HUES6 (cell line): ENCODE results near the gene UTP4.
"Not testable (repeated sequence)": the region's sequence is repeated elsewhere in the genome, so short reads cannot be mapped to it uniquely, and the experiment has no call there.

Source experiments
- H3K27ac ChIP-seq: 2 replicates; pipeline ENCODE4 v1.7.0; 2013; ENCODE audit warnings: low read depth, mild to moderate bottlenecking, low read length, inconsistent platforms
- H3K27me3 ChIP-seq: 2 replicates; pipeline ENCODE4 v1.6.1; 2013; ENCODE audit warnings: low read length; ENCODE audit not compliant: control insufficient read depth, insufficient read depth
- H3K36me3 ChIP-seq: 2 replicates; pipeline ENCODE4 v1.6.1; 2013; ENCODE audit warnings: low read length; ENCODE audit not compliant: control insufficient read depth, insufficient read depth
- H3K4me1 ChIP-seq: 2 replicates; pipeline ENCODE4 v1.6.1; 2013; ENCODE audit warnings: low read length; ENCODE audit not compliant: control insufficient read depth, insufficient read depth
- H3K4me3 ChIP-seq: 2 replicates; pipeline ENCODE4 v1.5.1; 2013; ENCODE audit warnings: low read depth, low read length
- H3K9ac ChIP-seq: one replicate; pipeline ENCODE4 v1.6.1; 2013; ENCODE audit warnings: mild to moderate bottlenecking, low read length
- H3K9me3 ChIP-seq: 2 replicates; pipeline ENCODE4 v1.6.1; 2013; ENCODE audit warnings: low read depth, low read length; ENCODE audit not compliant: control insufficient read depth, insufficient read depth

Gene UTP4

DNA sequence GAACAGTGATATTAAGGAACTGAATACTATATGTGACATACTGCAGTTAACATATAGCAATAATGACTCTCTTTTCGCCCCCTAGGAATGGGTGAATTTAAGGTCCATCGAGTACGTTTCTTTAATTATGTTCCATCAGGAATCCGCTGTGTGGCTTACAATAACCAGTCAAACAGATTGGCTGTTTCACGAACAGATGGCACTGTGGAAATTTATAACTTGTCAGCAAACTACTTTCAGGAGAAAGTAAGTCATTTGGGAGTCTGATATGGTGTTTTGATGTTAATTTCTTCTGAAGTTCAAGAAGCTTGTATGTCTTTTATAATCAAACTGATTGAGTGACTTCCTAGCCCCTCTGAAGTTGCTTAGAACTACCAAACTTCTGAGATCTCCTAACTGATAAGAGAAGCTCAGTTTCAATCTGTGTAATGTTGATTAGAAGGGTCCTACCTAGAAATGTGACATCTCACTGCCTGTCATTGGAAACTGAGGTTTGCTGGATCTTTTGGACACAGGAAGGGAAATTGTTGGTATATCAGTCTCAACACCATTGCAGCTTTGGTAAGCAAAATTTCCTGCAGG, 1.0 kb downstream of the UTP4 start:
- no peak overlapping the region for H3K27ac ChIP-seq
- peak overlapping the region; percentile 89 for H3K9ac ChIP-seq
- H3K9me3 ChIP-seq, result no peaks in the 10 kb centered on the region
- H3K4me1 ChIP-seq, result peaks cover 14% of the 10 kb centered on the region
- no peaks in the 10 kb centered on the region for H3K27me3 ChIP-seq
- peak overlapping the region; percentile 91 for H3K4me3 ChIP-seq
- peaks cover 45% of the 10 kb centered on the region for H3K36me3 ChIP-seq

DNA sequence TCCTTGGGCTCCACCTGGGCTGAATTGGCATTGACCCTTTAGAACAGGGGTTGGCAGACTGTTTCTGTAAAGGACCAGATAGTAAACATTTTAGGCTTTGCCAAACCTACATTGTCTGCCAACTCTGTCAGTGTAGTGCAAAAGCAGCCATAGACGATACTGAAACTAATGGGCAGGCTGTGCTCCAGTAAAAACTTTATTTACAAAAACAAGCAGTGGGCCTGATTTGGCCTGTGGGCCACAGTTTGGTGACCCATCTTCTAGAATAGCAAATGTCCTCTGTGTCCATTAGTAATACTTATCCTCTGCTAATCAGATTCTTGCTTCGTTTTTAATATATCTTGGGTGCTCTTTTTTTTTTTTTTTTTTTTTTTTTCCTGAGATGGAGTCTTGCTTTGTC, 6.2 kb downstream of the UTP4 start:
- Histone ChIP-seq H3K27ac (no peak overlapping the region), H3K4me3 (no peak overlapping the region), H3K9me3 (no peaks in the 10 kb centered on the region), H3K36me3 (peaks cover 88% of the 10 kb centered on the region), H3K9ac (no peak overlapping the region), H3K4me1 (peaks cover 1% of the 10 kb centered on the region), H3K27me3 (no peaks in the 10 kb centered on the region)

- not testable (repeated sequence) for H3K9me3 ChIP-seq, H3K27ac ChIP-seq, H3K4me3 ChIP-seq, H3K9ac ChIP-seq, H3K27me3 ChIP-seq, H3K4me1 ChIP-seq
- peaks cover 86% of the 10 kb centered on the region for H3K36me3 ChIP-seq
Measured at GRCh38 chr16:69139464-69139863, 7.0 kb downstream of the UTP4 start.

GRCh38 chr16:69141014-69141413, 8.6 kb downstream of the UTP4 start:
- no peaks in the 10 kb centered on the region for H3K27me3 ChIP-seq
- no peak overlapping the region for H3K9ac ChIP-seq
- peaks cover 91% of the 10 kb centered on the region for H3K36me3 ChIP-seq
- no peak overlapping the region for H3K27ac ChIP-seq
- H3K9me3 ChIP-seq, result no peaks in the 10 kb centered on the region
- H3K4me1 ChIP-seq, result no peaks in the 10 kb centered on the region
- H3K4me3 ChIP-seq, result no peak overlapping the region

GRCh38 chr16:69141936-69142335, 9.5 kb downstream of the UTP4 start:
- no peak overlapping the region for H3K4me3 ChIP-seq
- H3K27ac ChIP-seq, result no peak overlapping the region
- no peaks in the 10 kb centered on the region for H3K9me3 ChIP-seq
- no peaks in the 10 kb centered on the region for H3K27me3 ChIP-seq
- no peaks in the 10 kb centered on the region for H3K4me1 ChIP-seq
- H3K9ac ChIP-seq, result no peak overlapping the region
- H3K36me3 ChIP-seq, result peaks cover 86% of the 10 kb centered on the region

DNA sequence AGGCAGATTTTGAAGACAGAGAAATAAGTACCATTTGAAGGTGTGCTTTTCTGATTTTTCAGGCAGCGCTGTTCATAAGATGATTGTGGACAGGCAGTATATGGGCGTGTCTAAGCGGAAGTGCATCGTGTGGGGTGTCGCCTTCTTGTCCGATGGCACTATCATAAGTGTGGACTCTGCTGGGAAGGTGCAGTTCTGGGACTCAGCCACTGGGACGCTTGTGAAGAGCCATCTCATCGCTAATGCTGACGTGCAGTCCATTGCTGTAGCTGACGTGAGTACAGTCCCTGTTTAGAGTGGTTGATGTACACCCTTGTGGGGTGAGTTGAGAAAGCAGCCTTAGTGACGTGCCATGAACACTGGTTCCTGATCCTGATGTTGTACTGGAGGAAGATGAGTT, 10.7 kb downstream of the UTP4 start:
- Histone ChIP-seq H3K9ac (no peak overlapping the region), H3K36me3 (peaks cover 80% of the 10 kb centered on the region), H3K4me1 (no peaks in the 10 kb centered on the region), H3K27me3 (no peaks in the 10 kb centered on the region), H3K9me3 (no peaks in the 10 kb centered on the region), H3K4me3 (no peak overlapping the region), H3K27ac (no peak overlapping the region)

DNA sequence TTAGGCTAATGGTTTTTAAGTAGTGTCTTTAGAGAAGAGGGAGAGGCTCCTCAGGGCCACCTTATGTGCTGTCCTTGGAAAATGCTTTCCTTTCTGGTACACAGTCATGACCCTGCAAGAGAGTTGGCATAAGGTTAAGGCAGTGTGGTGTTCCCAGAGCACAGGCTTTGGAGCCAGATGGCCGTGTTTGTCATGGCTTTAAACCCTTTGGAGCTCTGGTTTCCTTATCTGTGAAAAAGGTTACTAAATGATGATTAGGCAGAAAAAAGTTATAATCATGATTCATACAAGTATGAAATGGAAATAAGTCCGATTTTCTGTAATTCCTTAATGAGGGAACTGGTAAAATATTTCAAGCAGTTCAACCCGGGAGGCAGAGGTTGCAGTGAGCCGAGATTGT, 13.2 kb downstream of the UTP4 start:
- peaks cover 74% of the 10 kb centered on the region for H3K36me3 ChIP-seq
- H3K9me3 ChIP-seq, result no peaks in the 10 kb centered on the region
- no peaks in the 10 kb centered on the region for H3K4me1 ChIP-seq
- no peak overlapping the region for H3K9ac ChIP-seq
- H3K27me3 ChIP-seq, result no peaks in the 10 kb centered on the region
- H3K4me3 ChIP-seq, result no peak overlapping the region
- H3K27ac ChIP-seq, result no peak overlapping the region

- H3K36me3 ChIP-seq, result peaks cover 77% of the 10 kb centered on the region
- H3K27ac ChIP-seq, H3K4me3 ChIP-seq, H3K9me3 ChIP-seq, H3K4me1 ChIP-seq, H3K27me3 ChIP-seq, H3K9ac ChIP-seq: not testable (repeated sequence)
Measured at GRCh38 chr16:69149621-69150020, 17.2 kb downstream of the UTP4 start.

DNA sequence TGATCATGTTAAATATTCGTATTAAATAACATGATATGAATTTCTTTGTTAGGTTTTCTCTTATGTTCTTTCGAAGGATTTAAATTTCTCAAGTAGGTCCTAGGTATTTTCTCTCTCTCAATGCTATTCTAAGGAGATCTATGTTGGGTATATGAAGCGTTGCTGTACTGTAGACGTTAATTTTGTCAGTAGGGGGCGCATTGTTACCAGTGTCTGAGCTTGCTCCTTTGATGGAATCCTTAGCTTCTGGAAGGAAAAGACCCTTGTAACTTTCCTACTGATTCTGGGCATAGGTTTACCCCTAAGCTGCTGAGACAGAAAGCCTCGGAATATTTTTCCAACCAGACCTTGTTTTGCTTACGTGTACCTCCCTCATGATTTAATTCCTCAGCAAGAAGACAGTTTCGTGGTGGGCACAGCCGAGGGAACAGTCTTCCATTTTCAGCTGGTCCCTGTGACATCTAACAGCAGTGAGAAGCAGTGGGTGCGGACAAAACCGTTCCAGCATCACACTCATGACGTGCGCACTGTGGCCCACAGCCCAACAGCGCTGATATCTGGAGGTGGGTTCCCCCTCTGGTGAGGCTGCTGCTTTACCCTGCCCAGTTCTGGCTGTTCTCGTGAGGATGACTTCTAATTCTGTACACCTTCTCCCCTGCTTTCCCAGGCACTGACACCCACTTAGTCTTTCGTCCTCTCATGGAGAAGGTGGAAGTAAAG, 17.9 kb downstream of the UTP4 start:
- no peaks in the 10 kb centered on the region for H3K4me1 ChIP-seq
- H3K9ac ChIP-seq, result no peak overlapping the region
- no peak overlapping the region for H3K4me3 ChIP-seq
- no peaks in the 10 kb centered on the region for H3K9me3 ChIP-seq
- no peaks in the 10 kb centered on the region for H3K27me3 ChIP-seq
- H3K36me3 ChIP-seq, result peaks cover 80% of the 10 kb centered on the region
- H3K27ac ChIP-seq, result no peak overlapping the region

- H3K27me3 ChIP-seq, result no peaks in the 10 kb centered on the region
- no peak overlapping the region for H3K27ac ChIP-seq
- no peak overlapping the region for H3K4me3 ChIP-seq
- no peaks in the 10 kb centered on the region for H3K4me1 ChIP-seq
- no peaks in the 10 kb centered on the region for H3K9me3 ChIP-seq
- H3K9ac ChIP-seq, result no peak overlapping the region
- peaks cover 88% of the 10 kb centered on the region for H3K36me3 ChIP-seq
Measured at GRCh38 chr16:69157196-69157595, 24.7 kb downstream of the UTP4 start.

GRCh38 chr16:69160192-69160591, 27.7 kb downstream of the UTP4 start:
- Histone ChIP-seq H3K27ac (no peak overlapping the region), H3K9ac (no peak overlapping the region), H3K4me3 (no peak overlapping the region), H3K27me3 (no peaks in the 10 kb centered on the region), H3K9me3 (no peaks in the 10 kb centered on the region), H3K36me3 (peaks cover 83% of the 10 kb centered on the region), H3K4me1 (no peaks in the 10 kb centered on the region)
